Trophoblast cell (in vitro differentiated cells and primary cell): ENCODE data around the gene IRF6.

Source experiments
- DNase-seq, 2 donors: peaks; one replicate each; pipeline ENCODE4 v3.0.0-alpha.2; 2016
- H2AFZ ChIP-seq: 2 replicates; pipeline ENCODE4 v1.6.1; 2013; ENCODE audit warnings: low read length, moderate library complexity, mild to moderate bottlenecking; ENCODE audit not compliant: insufficient read depth, poor library complexity
- H2AK5ac ChIP-seq: 2 replicates; pipeline ENCODE4 v1.6.1; 2013; ENCODE audit warnings: mild to moderate bottlenecking, low read length
- H2BK120ac ChIP-seq: 2 replicates; pipeline ENCODE4 v1.6.1; 2013; ENCODE audit warnings: low read length, mild to moderate bottlenecking, moderate library complexity; ENCODE audit not compliant: insufficient read depth, poor library complexity
- H2BK12ac ChIP-seq: 2 replicates; pipeline ENCODE4 v1.6.1; 2013; ENCODE audit warnings: mild to moderate bottlenecking, low read length, moderate library complexity
- H2BK5ac ChIP-seq: 2 replicates; pipeline ENCODE4 v1.6.1; 2013; ENCODE audit warnings: low read length, low read depth, moderate library complexity, mild to moderate bottlenecking; ENCODE audit not compliant: poor library complexity
- H3K14ac ChIP-seq: 2 replicates; pipeline ENCODE4 v1.6.1; 2013; ENCODE audit warnings: mild to moderate bottlenecking, low read length
- H3K18ac ChIP-seq: 2 replicates; pipeline ENCODE4 v1.6.1; 2013; ENCODE audit warnings: mild to moderate bottlenecking, low read length
- H3K23ac ChIP-seq: 2 replicates; pipeline ENCODE4 v1.6.1; 2013; ENCODE audit warnings: low read length
- H3K27ac ChIP-seq: 2 replicates; pipeline ENCODE4 v1.5.1; 2013; ENCODE audit warnings: low read depth, mild to moderate bottlenecking, inconsistent platforms, low read length, moderate library complexity
- H3K27me3 ChIP-seq: 2 replicates; pipeline ENCODE4 v1.6.1; 2013; ENCODE audit warnings: inconsistent platforms, mild to moderate bottlenecking, low read length, moderate library complexity; ENCODE audit not compliant: insufficient read depth
- H3K36me3 ChIP-seq, 2 experiments: 1 replicate in 1 of 2; 2 replicates in 1 of 2; pipeline ENCODE4 v1.6.1; 2013; ENCODE audit warnings: low read length in 2 of 2, mild to moderate bottlenecking in 2 of 2, moderate library complexity in 1 of 2; ENCODE audit not compliant: insufficient read depth in 2 of 2, control insufficient read depth in 1 of 2
- H3K4ac ChIP-seq: 2 replicates; pipeline ENCODE4 v1.6.1; 2013; ENCODE audit warnings: low read depth, mild to moderate bottlenecking, low read length, moderate library complexity
- H3K4me1 ChIP-seq, 2 experiments: 1 replicate in 1 of 2; 2 replicates in 1 of 2; pipeline ENCODE4 v1.6.1; 2013; ENCODE audit warnings: low read length in 2 of 2, mild to moderate bottlenecking in 2 of 2, moderate library complexity in 1 of 2; ENCODE audit not compliant: insufficient read depth in 2 of 2, control insufficient read depth in 1 of 2
- H3K4me2 ChIP-seq: 2 replicates; pipeline ENCODE4 v1.6.1; 2013; ENCODE audit warnings: inconsistent platforms, mild to moderate bottlenecking, low read length, moderate library complexity
- H3K4me3 ChIP-seq: 2 replicates; pipeline ENCODE4 v1.5.1; 2013; ENCODE audit warnings: mild to moderate bottlenecking, low read depth, low read length, inconsistent platforms
- H3K79me1 ChIP-seq: one replicate; pipeline ENCODE4 v1.6.1; 2013; ENCODE audit warnings: low read length
- H3K79me2 ChIP-seq: 2 replicates; pipeline ENCODE4 v1.6.1; 2013; ENCODE audit warnings: low read length, mild to moderate bottlenecking; ENCODE audit not compliant: control insufficient read depth, insufficient read depth, poor library complexity
- H3K9ac ChIP-seq: 2 replicates; pipeline ENCODE4 v1.6.1; 2013; ENCODE audit warnings: mild to moderate bottlenecking, low read length
- H3K9me3 ChIP-seq: 2 replicates; pipeline ENCODE4 v1.6.1; 2013; ENCODE audit warnings: low read depth, mild to moderate bottlenecking, control low read depth, inconsistent platforms, low read length; ENCODE audit not compliant: insufficient read depth
- H4K12ac ChIP-seq: 2 replicates; pipeline ENCODE4 v1.6.1; 2013; ENCODE audit warnings: low read depth, mild to moderate bottlenecking, low read length, moderate library complexity
- H4K8ac ChIP-seq: 2 replicates; pipeline ENCODE4 v1.6.1; 2013; ENCODE audit warnings: low read depth, mild to moderate bottlenecking, low read length, moderate library complexity
- H4K91ac ChIP-seq: one replicate; pipeline ENCODE4 v1.6.1; 2013; ENCODE audit warnings: low read depth, mild to moderate bottlenecking, low read length, moderate library complexity
- WGBS: extraction: QIAGEN DNeasy Blood & Tissue Kit; methylation state at CpG from one replicate; pipeline ENCODE4 v1.1.7; 2013; ENCODE audit warnings: missing lambda C conversion rate; ENCODE audit not compliant: insufficient read length, insufficient coverage; ENCODE audit errors: extremely low coverage; 5-methylcytosine and 5-hydroxymethylcytosine counted together

Gene IRF6

GRCh38 chr1:209829716-209830115 is 23.8 kb upstream of the IRF6 start:
- Histone ChIP-seq H3K4me2 (no peak overlapping the region), H3K4ac (no peak overlapping the region), H4K12ac (no peak overlapping the region), H3K36me3 (peaks cover 6 to 13% of the 10 kb centered on the region in 2 experiments), H3K27ac (no peak overlapping the region), H3K79me1 (peaks cover 6% of the 10 kb centered on the region), H4K8ac (no peak overlapping the region), H4K91ac (no peak overlapping the region), H3K4me3 (no peak overlapping the region), H2AK5ac (no peak overlapping the region), H3K23ac (no peak overlapping the region), H2BK120ac (no peak overlapping the region), H3K14ac (no peak overlapping the region), H3K9me3 (no peaks in the 10 kb centered on the region), H3K79me2 (peaks cover 3% of the 10 kb centered on the region), H3K4me1 (no peaks in the 10 kb centered on the region), H2AFZ (no peak overlapping the region), H2BK5ac (no peak overlapping the region), H3K9ac (no peak overlapping the region), H3K18ac (no peak overlapping the region), H3K27me3 (no peaks in the 10 kb centered on the region), H2BK12ac (no peak overlapping the region)
- no CpG with 5 or more reads among the region's 2 CpGs for WGBS
- DNase-seq: no peak

GRCh38 chr1:209827384-209828262 is 21.7 kb upstream of the IRF6 start, which contains the start of gene UTP25:
Gene UTP25 (plus strand): TSS chr1:209827972. CDS start chr1:209828064, 92 bp downstream.
- Histone ChIP-seq H3K4me2 (peak within 1 kb of the TSS; percentile 85), H3K79me1 (peaks cover 6% of the 10 kb centered on the region), H3K79me2 (peaks cover 3% of the 10 kb centered on the region), H4K12ac (peak within 1 kb of the TSS; percentile 74), H3K4me1 (peaks cover 0 to 2% of the 10 kb centered on the region in 2 experiments), H2BK12ac (no peak within 1 kb of the TSS), H3K4ac (peak within 1 kb of the TSS; percentile 80), H3K27me3 (no peaks in the 10 kb centered on the region), H2AK5ac (no peak within 1 kb of the TSS), H3K23ac (no peak within 1 kb of the TSS), H3K14ac (peak within 1 kb of the TSS; percentile 65), H2BK5ac (peak within 1 kb of the TSS; percentile 68), H3K36me3 (peaks cover 3 to 4% of the 10 kb centered on the region in 2 experiments), H3K4me3 (peak within 1 kb of the TSS; percentile 72), H2BK120ac (no peak within 1 kb of the TSS), H2AFZ (peak within 1 kb of the TSS; percentile 96), H3K9me3 (no peaks in the 10 kb centered on the region), H3K9ac (peak within 1 kb of the TSS; percentile 82), H4K8ac (peak within 1 kb of the TSS; percentile 87), H4K91ac (peak within 1 kb of the TSS; percentile 67), H3K27ac (peak within 1 kb of the TSS; percentile 7), H3K18ac (peak within 1 kb of the TSS; percentile 27)
- DNase-seq: peak; percentile 97 to 100
- no CpG with 5 or more reads among the region's 51 CpGs for WGBS

- Histone ChIP-seq H3K9ac (no peak overlapping the region), H3K4ac (no peak overlapping the region), H3K27ac (no peak overlapping the region), H2AK5ac (no peak overlapping the region), H2AFZ (no peak overlapping the region), H3K9me3 (no peaks in the 10 kb centered on the region), H3K18ac (no peak overlapping the region), H4K12ac (no peak overlapping the region), H3K23ac (no peak overlapping the region), H4K91ac (no peak overlapping the region), H3K79me1 (peaks cover 6% of the 10 kb centered on the region), H4K8ac (no peak overlapping the region), H3K27me3 (no peaks in the 10 kb centered on the region), H3K79me2 (peaks cover 3% of the 10 kb centered on the region), H2BK5ac (no peak overlapping the region), H2BK120ac (no peak overlapping the region), H3K4me3 (no peak overlapping the region), H3K36me3 (peaks cover 0 to 1% of the 10 kb centered on the region in 2 experiments), H2BK12ac (no peak overlapping the region), H3K4me2 (no peak overlapping the region), H3K4me1 (peaks cover 0 to 2% of the 10 kb centered on the region in 2 experiments), H3K14ac (no peak overlapping the region)
- WGBS: no CpG with 5 or more reads among the region's 11 CpGs
- DNase-seq: no peak
Observed at GRCh38 chr1:209825591-209826434, 19.9 kb upstream of the IRF6 start.

- no CpG with 5 or more reads among the region's 12 CpGs for WGBS
Observed at GRCh38 chr1:209823143-209824041, 17.4 kb upstream of the IRF6 start.

More at GRCh38 chr1:209823143-209824041, 17.4 kb upstream of the IRF6 start:
- peaks cover 6% of the 10 kb centered on the region for H3K79me1 ChIP-seq
- H2BK12ac ChIP-seq: no peak overlapping the region
- peaks cover 3% of the 10 kb centered on the region for H3K79me2 ChIP-seq
- no peaks in the 10 kb centered on the region for H3K9me3 ChIP-seq
- H2AK5ac ChIP-seq: no peak overlapping the region
- no peak overlapping the region for H2BK5ac ChIP-seq
- no peak overlapping the region for H3K18ac ChIP-seq
- H3K27me3 ChIP-seq: no peaks in the 10 kb centered on the region
- peak in 1 of 2 donors; percentile 78 for DNase-seq
- no peak overlapping the region for H2AFZ ChIP-seq
- H4K91ac ChIP-seq: no peak overlapping the region
- no peak overlapping the region for H2BK120ac ChIP-seq
- H3K4me1 ChIP-seq: peaks cover 4% of the 10 kb centered on the region in 2 experiments
- no peak overlapping the region for H3K23ac ChIP-seq
- no peak overlapping the region for H3K27ac ChIP-seq
- no peak overlapping the region for H4K8ac ChIP-seq
- H3K4me2 ChIP-seq: no peak overlapping the region
- no peak overlapping the region for H3K14ac ChIP-seq
- no peak overlapping the region for H3K4ac ChIP-seq
- H4K12ac ChIP-seq: no peak overlapping the region
- H3K9ac ChIP-seq: no peak overlapping the region
- H3K36me3 ChIP-seq: no peaks in the 10 kb centered on the region
- no peak overlapping the region for H3K4me3 ChIP-seq
